Measurements from ENCODE around the gene ZNF148.

DNA sequence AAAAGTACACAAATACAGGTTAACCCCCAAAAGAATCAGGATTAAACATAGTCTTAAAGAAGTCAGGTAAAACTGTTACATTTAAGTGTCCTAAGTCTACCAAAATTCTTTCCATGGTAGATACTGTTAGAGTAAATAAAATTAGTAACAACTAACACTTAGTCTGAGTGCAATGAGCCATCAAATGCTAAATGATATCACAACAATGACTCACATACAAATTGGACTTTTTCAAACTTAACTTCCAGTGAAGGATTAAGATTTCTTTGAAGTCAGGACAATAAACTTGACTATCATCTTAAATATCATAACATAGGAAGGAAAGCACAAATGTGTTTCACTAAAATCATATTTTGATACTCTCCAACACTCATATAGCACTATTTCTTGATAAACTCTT, 43.9 kb downstream of the ZNF148 start:
- TF ChIP-seq, protein P1, sequence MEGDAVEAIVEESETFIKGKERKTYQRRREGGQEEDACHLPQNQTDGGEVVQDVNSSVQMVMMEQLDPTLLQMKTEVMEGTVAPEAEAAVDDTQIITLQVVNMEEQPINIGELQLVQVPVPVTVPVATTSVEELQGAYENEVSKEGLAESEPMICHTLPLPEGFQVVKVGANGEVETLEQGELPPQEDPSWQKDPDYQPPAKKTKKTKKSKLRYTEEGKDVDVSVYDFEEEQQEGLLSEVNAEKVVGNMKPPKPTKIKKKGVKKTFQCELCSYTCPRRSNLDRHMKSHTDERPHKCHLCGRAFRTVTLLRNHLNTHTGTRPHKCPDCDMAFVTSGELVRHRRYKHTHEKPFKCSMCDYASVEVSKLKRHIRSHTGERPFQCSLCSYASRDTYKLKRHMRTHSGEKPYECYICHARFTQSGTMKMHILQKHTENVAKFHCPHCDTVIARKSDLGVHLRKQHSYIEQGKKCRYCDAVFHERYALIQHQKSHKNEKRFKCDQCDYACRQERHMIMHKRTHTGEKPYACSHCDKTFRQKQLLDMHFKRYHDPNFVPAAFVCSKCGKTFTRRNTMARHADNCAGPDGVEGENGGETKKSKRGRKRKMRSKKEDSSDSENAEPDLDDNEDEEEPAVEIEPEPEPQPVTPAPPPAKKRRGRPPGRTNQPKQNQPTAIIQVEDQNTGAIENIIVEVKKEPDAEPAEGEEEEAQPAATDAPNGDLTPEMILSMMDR (IDR thresholded peaks at IDR 0.05; ENCODE audit: insufficient read depth, low read depth, low read length) = no peak
- no peak for TF ChIP-seq EZH2 (IDR thresholded peaks at IDR 0.05; ENCODE audit: insufficient read depth, low read length)

Data from astrocyte (in vitro differentiated cells and primary cell).